Caco-2 (cell line): Measurements from ENCODE around the gene CMBL. TPM values are rescaled to one million over a fixed set of nuclear protein-coding genes. Genes with fewer than 3 reads are reported as not detected.
A peak's percentile ranks its signal among the peaks of the same experiment; 100 is the strongest.

Experiments used
- BruUV-seq: library from RNA; stranded (reverse); fragments of 400-500 nt; replicated peaks from 2 replicates; lab custom pipeline; 2021; lab: Mats Ljungman, UMichigan
- CTCF ChIA-PET: fragments of 300-600 bp; sonication (Branson Sonifier 250); formaldehyde crosslinking; loops from one replicate; lab custom pipeline; 2022; ENCODE audit warnings: antibody characterized with exemption; lab: Charles Lee
- POLR2A ChIA-PET: fragments of 300-600 bp; sonication (Branson Sonifier 250); formaldehyde crosslinking; loops from one replicate; lab custom pipeline; 2022; ENCODE audit warnings: antibody characterized with exemption; lab: Charles Lee
- DNase-seq, 2 experiments: peaks; one replicate each; pipeline versions ENCODE4 v3.0.0 to v3.0.0-alpha.2; 2020 to 2022
- H3K27me3 ChIP-seq: replicated peaks from 2 replicates; pipeline ENCODE4 v1.6.0; 2011; ENCODE audit warnings: low read length; ENCODE audit not compliant: control insufficient read depth, insufficient read depth
- H3K36me3 ChIP-seq: 2 replicates; pipeline ENCODE4 v1.5.1; 2011; ENCODE audit warnings: low read length; ENCODE audit not compliant: control insufficient read depth, insufficient read depth
- H3K4me1 ChIP-seq: fragments of 250-450 bp; sonication (Bioruptor Pico); 2 replicates; pipeline ENCODE4 v1.5.1; 2020; ENCODE audit warnings: mild to moderate bottlenecking
- H3K4me3 ChIP-seq: 2 replicates; pipeline ENCODE4 v1.5.1; 2011; ENCODE audit warnings: low read depth, mild to moderate bottlenecking, control low read depth, low read length
- H3K9me3 ChIP-seq: fragments of 250-450 bp; sonication (Bioruptor Pico); 2 replicates; pipeline ENCODE4 v1.5.1; 2020; ENCODE audit warnings: mild to moderate bottlenecking, moderate library complexity
- H3K27ac Mint-ChIP-seq: one replicate; pipeline ENCODE4 v1.8.0; 2022; ENCODE audit warnings: mixed read lengths; ENCODE audit not compliant: unreplicated experiment
- H3K27me3 Mint-ChIP-seq: one replicate; pipeline ENCODE4 v1.8.0; 2022; ENCODE audit warnings: mixed read lengths; ENCODE audit not compliant: insufficient read depth, unreplicated experiment
- H3K36me3 Mint-ChIP-seq: one replicate; pipeline ENCODE4 v1.8.0; 2022; ENCODE audit warnings: mild to moderate bottlenecking, mixed read lengths; ENCODE audit not compliant: insufficient read depth, unreplicated experiment
- H3K4me1 Mint-ChIP-seq: one replicate; pipeline ENCODE4 v1.8.0; 2022; ENCODE audit warnings: low read depth, mixed read lengths; ENCODE audit not compliant: unreplicated experiment
- H3K4me3 Mint-ChIP-seq: one replicate; pipeline ENCODE4 v1.8.0; 2022; ENCODE audit warnings: mild to moderate bottlenecking, moderate library complexity, mixed read lengths; ENCODE audit not compliant: unreplicated experiment
- H3K9me3 Mint-ChIP-seq: one replicate; pipeline ENCODE4 v1.8.0; 2022; ENCODE audit warnings: mixed read lengths; ENCODE audit not compliant: unreplicated experiment
- intact Hi-C: fragments of 100-400 bp; cut with micrococcal nuclease; formaldehyde crosslinking; loops from one replicate; pipeline ENCODE4 v1.10.0; 2022; ENCODE audit not compliant: unreplicated experiment
- total RNA-seq: library from RNA; stranded (reverse); gene quantifications from 2 replicates; pipeline ENCODE4 v1.2.3, GENCODE V29; 2022
- TF ChIP-seq, protein P1 (sequence below), 2 experiments: fragments of 200-600 bp in 1 of 2; IDR thresholded peaks; 1 replicate in 1 of 2; 2 replicates in 1 of 2; pipeline versions ENCODE4 v1.5.1 to v1.8.0; 2011 to 2022; ENCODE audit warnings: antibody characterized with exemption in 1 of 2, control low read depth in 1 of 2, inconsistent platforms in 1 of 2, low read depth in 1 of 2, low read length in 1 of 2, mild to moderate bottlenecking in 1 of 2, moderate library complexity in 1 of 2; ENCODE audit not compliant: insufficient read depth in 1 of 2, severe bottlenecking in 1 of 2, unreplicated experiment in 1 of 2

The CMBL gene
- total RNA-seq, 1 experiment from 2014 or later: 18.4 TPM

DNA sequence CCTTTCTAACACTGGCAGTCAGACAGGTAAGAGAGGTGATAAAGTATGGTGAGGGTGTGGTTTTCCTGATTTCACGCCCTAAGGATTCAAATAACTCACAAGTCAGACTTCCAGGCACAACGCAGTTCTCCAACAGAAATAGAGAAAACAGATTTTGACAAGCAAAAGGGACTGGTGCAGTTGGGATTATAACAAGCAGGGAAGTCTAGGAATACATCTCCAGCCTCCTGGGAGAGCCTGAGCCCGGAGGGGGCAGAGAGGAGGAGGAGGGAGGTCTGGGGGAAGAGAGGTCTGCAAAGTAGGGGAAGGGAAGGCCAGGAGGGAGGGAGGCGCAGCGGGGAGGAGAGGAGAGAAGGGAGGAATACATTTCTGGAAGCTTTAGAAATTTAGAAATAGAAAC lies 1.6 kb downstream of the CMBL start:
- H3K4me1 ChIP-seq: peaks cover 4% of the 10 kb centered on the region
- intact Hi-C loops: no loop called here
- BruUV-seq: no TSS peak

DNA sequence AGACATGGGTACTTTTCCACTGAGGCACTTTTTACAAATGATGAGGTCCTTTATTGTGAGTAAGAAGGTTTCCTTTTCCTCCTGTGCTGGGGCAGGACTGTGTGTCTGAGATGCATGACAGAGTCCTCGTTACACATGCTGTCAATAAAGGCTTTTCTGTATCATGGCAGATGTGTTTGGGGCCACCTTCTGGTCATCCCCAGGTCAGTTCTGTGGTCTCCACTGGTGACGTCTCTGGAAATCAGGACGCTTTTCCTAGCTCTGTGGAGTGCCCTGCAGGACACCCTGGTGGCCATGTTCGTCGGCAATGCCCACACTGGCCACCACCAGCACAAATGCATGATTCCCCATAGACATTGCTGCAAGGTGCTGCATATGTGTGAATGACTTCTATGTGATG lies 2.8 kb downstream of the CMBL start:
- Mint-ChIP-seq H3K27ac (no peak overlapping the region), H3K27me3 (no peaks in the 10 kb centered on the region), H3K4me3 (no peak overlapping the region), H3K9me3 (peaks cover 8% of the 10 kb centered on the region), H3K4me1 (peaks cover 13% of the 10 kb centered on the region), H3K36me3 (peaks cover 6% of the 10 kb centered on the region)
- peaks cover 4% of the 10 kb centered on the region for H3K4me1 ChIP-seq
- CTCF ChIA-PET: interaction anchor here (2.2 kb wide), 1 partner anchor 21 kb away, joined by 8 read pairs; no protein-coding TSS in a partner anchor
- TF ChIP-seq, protein P1, sequence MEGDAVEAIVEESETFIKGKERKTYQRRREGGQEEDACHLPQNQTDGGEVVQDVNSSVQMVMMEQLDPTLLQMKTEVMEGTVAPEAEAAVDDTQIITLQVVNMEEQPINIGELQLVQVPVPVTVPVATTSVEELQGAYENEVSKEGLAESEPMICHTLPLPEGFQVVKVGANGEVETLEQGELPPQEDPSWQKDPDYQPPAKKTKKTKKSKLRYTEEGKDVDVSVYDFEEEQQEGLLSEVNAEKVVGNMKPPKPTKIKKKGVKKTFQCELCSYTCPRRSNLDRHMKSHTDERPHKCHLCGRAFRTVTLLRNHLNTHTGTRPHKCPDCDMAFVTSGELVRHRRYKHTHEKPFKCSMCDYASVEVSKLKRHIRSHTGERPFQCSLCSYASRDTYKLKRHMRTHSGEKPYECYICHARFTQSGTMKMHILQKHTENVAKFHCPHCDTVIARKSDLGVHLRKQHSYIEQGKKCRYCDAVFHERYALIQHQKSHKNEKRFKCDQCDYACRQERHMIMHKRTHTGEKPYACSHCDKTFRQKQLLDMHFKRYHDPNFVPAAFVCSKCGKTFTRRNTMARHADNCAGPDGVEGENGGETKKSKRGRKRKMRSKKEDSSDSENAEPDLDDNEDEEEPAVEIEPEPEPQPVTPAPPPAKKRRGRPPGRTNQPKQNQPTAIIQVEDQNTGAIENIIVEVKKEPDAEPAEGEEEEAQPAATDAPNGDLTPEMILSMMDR (IDR thresholded peaks at IDR 0.05; ENCODE audit: insufficient read depth in 1 of 2, low read depth in 1 of 2, low read length in 1 of 2, severe bottlenecking in 1 of 2, unreplicated experiment in 1 of 2): no peak
- POLR2A ChIA-PET: no interaction called here
- intact Hi-C loops: no loop called here
- H3K27me3 ChIP-seq: no peaks in the 10 kb centered on the region
- H3K4me3 ChIP-seq: no peak overlapping the region
- DNase-seq: peak in 1 of 2 experiments; percentile 15
- BruUV-seq: no TSS peak
- H3K36me3 ChIP-seq: no peaks in the 10 kb centered on the region
- peaks cover 5% of the 10 kb centered on the region; the same call in 1 of the 2 replicates for H3K9me3 ChIP-seq

More for the DNA sequence above, 1.6 kb downstream of the CMBL start:
- Histone ChIP-seq H3K27me3 (no peaks in the 10 kb centered on the region), H3K4me3 (no peak overlapping the region), H3K9me3 (peaks cover 5% of the 10 kb centered on the region; the same call in 1 of the 2 replicates), H3K36me3 (no peaks in the 10 kb centered on the region)
- peaks cover 6% of the 10 kb centered on the region for H3K36me3 Mint-ChIP-seq
- peaks cover 8% of the 10 kb centered on the region for H3K9me3 Mint-ChIP-seq
- no peaks in the 10 kb centered on the region for H3K27me3 Mint-ChIP-seq
- POLR2A ChIA-PET: no interaction called here
- H3K4me3 Mint-ChIP-seq: peak overlapping the region; percentile 92
- CTCF ChIA-PET: interaction anchor here (2.2 kb wide), 1 partner anchor 22 kb away, joined by 8 read pairs; no protein-coding TSS in a partner anchor
- TF ChIP-seq, protein P1 (IDR thresholded peaks at IDR 0.05; ENCODE audit: insufficient read depth in 1 of 2, low read depth in 1 of 2, low read length in 1 of 2, severe bottlenecking in 1 of 2, unreplicated experiment in 1 of 2): no peak
- peaks cover 13% of the 10 kb centered on the region for H3K4me1 Mint-ChIP-seq
- no peak for DNase-seq
- H3K27ac Mint-ChIP-seq: peak overlapping the region; percentile 87

DNA sequence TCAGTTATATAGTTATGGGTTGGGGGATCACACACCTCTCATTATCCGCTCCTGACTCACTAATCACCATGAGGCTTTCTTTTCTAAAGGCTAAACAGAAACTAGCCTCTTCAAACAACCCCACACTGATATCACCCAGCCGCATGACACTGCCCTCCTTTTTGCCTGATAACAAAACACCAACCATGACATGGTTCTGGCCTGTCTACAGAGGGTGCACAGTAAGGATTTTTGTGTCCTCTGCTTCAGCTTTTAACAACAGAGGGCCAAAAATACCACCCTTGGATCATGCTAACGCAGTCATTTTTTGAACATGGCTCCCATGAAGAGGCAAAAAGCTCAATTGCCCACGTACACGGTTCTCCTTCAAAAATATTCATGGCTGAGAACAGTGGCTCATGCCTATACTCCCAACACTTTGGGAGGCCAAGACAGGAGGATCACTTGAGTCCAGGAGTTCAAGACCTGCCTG lies 4.0 kb downstream of the CMBL start:
- no peak for DNase-seq
- peaks cover 8% of the 10 kb centered on the region for H3K9me3 Mint-ChIP-seq
- Histone ChIP-seq H3K4me1 (peaks cover 4% of the 10 kb centered on the region), H3K36me3 (no peaks in the 10 kb centered on the region), H3K9me3 (peaks cover 5% of the 10 kb centered on the region; the same call in 1 of the 2 replicates), H3K27me3 (no peaks in the 10 kb centered on the region), H3K4me3 (no peak overlapping the region)
- no peak overlapping the region for H3K4me3 Mint-ChIP-seq
- H3K4me1 Mint-ChIP-seq: peaks cover 13% of the 10 kb centered on the region
- TF ChIP-seq, protein P1 (IDR thresholded peaks at IDR 0.05; ENCODE audit: insufficient read depth in 1 of 2, low read depth in 1 of 2, low read length in 1 of 2, severe bottlenecking in 1 of 2, unreplicated experiment in 1 of 2): no peak
- BruUV-seq: no TSS peak
- H3K27me3 Mint-ChIP-seq: no peaks in the 10 kb centered on the region
- peaks cover 6% of the 10 kb centered on the region for H3K36me3 Mint-ChIP-seq
- H3K27ac Mint-ChIP-seq: no peak overlapping the region
- intact Hi-C loops: no loop called here
- ChIA-PET POLR2A (no interaction called here), CTCF (interaction anchor here (1.0 kb wide), 1 partner anchor 50 kb away, joined by 3 read pairs; the partner anchor contains the start of gene MARCHF6)
